IMR-90 (cell line): ENCODE data around the gene CNPPD1. TPM values are rescaled to one million over a fixed set of nuclear protein-coding genes. Genes with fewer than 3 reads are reported as not detected.

ENCODE experiments used
- ATAC-seq: fragments of 200-7000 bp; cut with Tn5 transposase; 2 replicates; pipeline ENCODE4 v1.9.1; 2020; ENCODE audit warnings: low read depth, mild to moderate bottlenecking, moderate library complexity
- BruUV-seq: library from RNA; stranded (reverse); fragments of 400-500 nt; replicated peaks from 2 replicates; lab custom pipeline; 2021; lab: Mats Ljungman, UMichigan
- CTCF ChIA-PET: fragments of 300-600 bp; formaldehyde crosslinking; extraction: SDS; loops from one replicate; lab custom pipeline; 2021; ENCODE audit warnings: antibody characterized with exemption; lab: Yijun Ruan, JAX
- POLR2A ChIA-PET: fragments of 300-600 bp; sonication (Branson Sonifier 250); formaldehyde crosslinking; loops from one replicate; lab custom pipeline; 2022; ENCODE audit warnings: antibody characterized with exemption; ENCODE audit not compliant: unreplicated experiment; lab: Charles Lee
- DNase-seq: peaks from one replicate; pipeline ENCODE4 v3.0.0; 2013
- H2AFZ ChIP-seq: replicated peaks from 2 replicates; pipeline ENCODE3; 2013; ENCODE audit warnings: low read length, mild to moderate bottlenecking; ENCODE audit not compliant: poor library complexity
- H2AK5ac ChIP-seq: 2 replicates; pipeline ENCODE4 v1.6.1; 2013; ENCODE audit warnings: low read depth, low read length, inconsistent platforms
- H2AK9ac ChIP-seq: replicated peaks from 2 replicates; pipeline ENCODE3; 2013; ENCODE audit warnings: mild to moderate bottlenecking, low read depth, low read length, moderate library complexity; ENCODE audit not compliant: poor library complexity
- H2BK120ac ChIP-seq: 2 replicates; pipeline ENCODE4 v1.6.1; 2013; ENCODE audit warnings: low read depth, low read length, inconsistent platforms
- H2BK15ac ChIP-seq: 3 replicates; pipeline ENCODE4 v1.6.1; 2013; ENCODE audit warnings: low read depth, low read length, inconsistent platforms
- H2BK20ac ChIP-seq: 2 replicates; pipeline ENCODE4 v1.6.1; 2013; ENCODE audit warnings: low read depth, mild to moderate bottlenecking, inconsistent platforms, low read length, moderate library complexity
- H2BK5ac ChIP-seq: 2 replicates; pipeline ENCODE4 v1.6.1; 2013; ENCODE audit warnings: mild to moderate bottlenecking, low read depth, low read length, inconsistent platforms; ENCODE audit not compliant: poor library complexity, severe bottlenecking
- H3K14ac ChIP-seq: replicated peaks from 2 replicates; pipeline ENCODE4 v1.6.1; 2013; ENCODE audit warnings: low read depth, low read length, inconsistent platforms
- H3K18ac ChIP-seq: 2 replicates; pipeline ENCODE4 v1.6.1; 2013; ENCODE audit warnings: low read depth, low read length, control low read depth
- H3K23ac ChIP-seq: 2 replicates; pipeline ENCODE4 v1.6.1; 2013; ENCODE audit warnings: low read depth, low read length, inconsistent platforms
- H3K27ac ChIP-seq: 2 replicates; pipeline ENCODE4 v1.5.1; 2013; ENCODE audit warnings: mild to moderate bottlenecking, control low read depth, low read length; ENCODE audit not compliant: insufficient read depth
- H3K27me3 ChIP-seq: 2 replicates; pipeline ENCODE4 v1.6.1; 2013; ENCODE audit warnings: low read length; ENCODE audit not compliant: control insufficient read depth, insufficient read depth
- H3K36me3 ChIP-seq: 2 replicates; pipeline ENCODE4 v1.6.1; 2013; ENCODE audit warnings: low read length, mixed read lengths; ENCODE audit not compliant: control insufficient read depth, insufficient read depth
- H3K4ac ChIP-seq: 2 replicates; pipeline ENCODE4 v1.6.1; 2013; ENCODE audit warnings: low read depth, low read length, inconsistent platforms
- H3K4me1 ChIP-seq: 2 replicates; pipeline ENCODE4 v1.6.1; 2013; ENCODE audit warnings: low read length, mixed read lengths; ENCODE audit not compliant: control insufficient read depth, insufficient read depth
- H3K4me2 ChIP-seq: 2 replicates; pipeline ENCODE4 v1.6.1; 2013; ENCODE audit warnings: low read depth, mild to moderate bottlenecking, control low read depth, low read length, moderate library complexity
- H3K4me3 ChIP-seq: 2 replicates; pipeline ENCODE4 v1.5.1; 2013; ENCODE audit warnings: low read depth, mild to moderate bottlenecking, control low read depth, low read length, moderate library complexity; ENCODE audit not compliant: insufficient read depth
- H3K56ac ChIP-seq: 2 replicates; pipeline ENCODE4 v1.6.1; 2013; ENCODE audit warnings: low read length, inconsistent platforms; ENCODE audit not compliant: insufficient read depth; ENCODE audit errors: extremely low read depth
- H3K79me1 ChIP-seq, 2 experiments: 2 replicates each; pipeline ENCODE4 v1.6.1; 2013; ENCODE audit warnings: low read length in 2 of 2, inconsistent platforms in 1 of 2, low read depth in 1 of 2
- H3K9ac ChIP-seq: 2 replicates; pipeline ENCODE4 v1.6.1; 2013; ENCODE audit warnings: low read depth, low read length, control low read depth
- H3K9me1 ChIP-seq: 2 replicates; pipeline ENCODE4 v1.6.1; 2013; ENCODE audit warnings: low read length, inconsistent platforms; ENCODE audit not compliant: insufficient read depth
- H3K9me3 ChIP-seq: 2 replicates; pipeline ENCODE4 v1.6.1; 2013; ENCODE audit warnings: low read length; ENCODE audit not compliant: control insufficient read depth, insufficient read depth
- H4K20me1 ChIP-seq: 2 replicates; pipeline ENCODE4 v1.6.1; 2013; ENCODE audit warnings: low read length, inconsistent platforms; ENCODE audit not compliant: insufficient read depth
- H4K5ac ChIP-seq: 2 replicates; pipeline ENCODE4 v1.6.1; 2013; ENCODE audit warnings: mild to moderate bottlenecking, low read depth, low read length, control low read depth
- H4K8ac ChIP-seq, 2 experiments: 2 replicates each; pipeline ENCODE4 v1.6.1; 2013; ENCODE audit warnings: low read depth in 2 of 2, low read length in 2 of 2, control low read depth in 1 of 2, inconsistent platforms in 1 of 2
- H4K91ac ChIP-seq: 2 replicates; pipeline ENCODE4 v1.6.1; 2013; ENCODE audit warnings: low read depth, low read length, inconsistent platforms; ENCODE audit not compliant: insufficient read depth
- BHLHE40 ChIP-seq: fragments of 150-350 bp; IDR thresholded peaks from 2 replicates; pipeline ENCODE4 v1.6.1; 2016; ENCODE audit warnings: mild to moderate bottlenecking, low read depth, low read length
- CEBPB ChIP-seq: IDR thresholded peaks from 2 replicates; pipeline ENCODE4 v1.6.1; 2012; ENCODE audit warnings: low read depth, low read length, improper control_type of control experiment
- CHD1 ChIP-seq: IDR thresholded peaks from 2 replicates; pipeline ENCODE4 v1.6.1; 2012; ENCODE audit warnings: low read depth, low read length, improper control_type of control experiment
- FOS ChIP-seq: fragments of 150-350 bp; IDR thresholded peaks from 2 replicates; pipeline ENCODE4 v1.6.1; 2016; ENCODE audit warnings: low read depth, low read length
- MAFK ChIP-seq: IDR thresholded peaks from 2 replicates; pipeline ENCODE4 v1.6.1; 2012; ENCODE audit warnings: low read depth, low read length, improper control_type of control experiment
- POLR2A ChIP-seq: IDR thresholded peaks from 2 replicates; pipeline ENCODE4 v1.6.1; 2012; ENCODE audit warnings: mild to moderate bottlenecking, low read depth, low read length
- RCOR1 ChIP-seq: IDR thresholded peaks from 2 replicates; pipeline ENCODE4 v1.6.1; 2012; ENCODE audit warnings: mild to moderate bottlenecking, low read length, improper control_type of control experiment; ENCODE audit not compliant: insufficient replicate concordance
- RFX5 ChIP-seq: IDR thresholded peaks from 2 replicates; pipeline ENCODE4 v1.8.0; 2012; ENCODE audit warnings: low read depth, mild to moderate bottlenecking, low read length, moderate library complexity
- WGBS, 2 experiments: methylation state at CpG; one replicate each; pipeline versions ENCODE4 v1.1.5 to v1.1.7; 2013; ENCODE audit warnings: missing lambda C conversion rate in 2 of 2; ENCODE audit not compliant: insufficient read length in 1 of 2; ENCODE audit errors: extremely low coverage in 2 of 2; 5-methylcytosine and 5-hydroxymethylcytosine counted together
- dilution Hi-C: fragments of 300-500 bp; cut with HindIII; formaldehyde crosslinking; loops from one replicate; pipeline ENCODE4 v1.14.3; 2018; ENCODE audit warnings: low sequenced_read_pairs; ENCODE audit not compliant: unreplicated experiment
- in situ Hi-C: fragments of 300-500 bp; cut with MboI; formaldehyde crosslinking; loops from 3 replicates; pipeline ENCODE4 v1.14.3; 2019; ENCODE audit warnings: low sequenced_read_pairs, inconsistent platforms, mixed read lengths
- intact Hi-C: fragments of 100-400 bp; cut with micrococcal nuclease; formaldehyde crosslinking; loops from 2 replicates; pipeline ENCODE4 v1.10.0; 2022
- polyA plus RNA-seq, 3 experiments: library from polyadenylated mRNA; depleted of rRNA; stranded (reverse); fragments of >200 nt; gene quantifications; 2 replicates each; pipeline ENCODE4 v1.2.3, GENCODE V29; 2012; ENCODE audit warnings: low replicate concordance in 1 of 3
- total RNA-seq: library from RNA; depleted of rRNA; stranded (reverse); fragments of >200 nt; gene quantifications from 2 replicates; pipeline ENCODE4 v1.2.3, GENCODE V29; 2012

CNPPD1 gene
- total and polyA plus RNA-seq, 2 of the 4 experiments (the other 2 are of a cell fraction): 11.1 to 29.2 TPM

DNA sequence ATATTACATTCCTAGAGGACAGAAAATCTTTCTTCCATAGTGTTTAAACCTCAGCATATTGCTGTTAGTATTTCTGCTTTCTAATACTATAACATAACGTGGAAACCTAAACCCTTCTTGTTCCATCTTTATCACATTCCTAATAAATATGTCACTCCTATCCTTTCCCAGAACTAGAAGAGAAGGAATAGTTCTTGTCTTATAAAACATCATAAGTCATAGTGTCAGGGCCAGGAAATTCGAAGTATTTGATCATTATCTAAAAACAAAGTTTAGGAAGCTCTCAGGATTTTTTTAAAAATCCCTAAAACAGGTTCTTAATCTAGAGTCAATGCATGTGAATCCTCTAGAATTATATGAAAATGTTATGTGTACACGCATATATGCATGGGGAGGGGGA lies 18.1 kb downstream of the CNPPD1 start (continued):
- TF ChIP-seq MAFK (no peak), POLR2A (no peak)

DNA sequence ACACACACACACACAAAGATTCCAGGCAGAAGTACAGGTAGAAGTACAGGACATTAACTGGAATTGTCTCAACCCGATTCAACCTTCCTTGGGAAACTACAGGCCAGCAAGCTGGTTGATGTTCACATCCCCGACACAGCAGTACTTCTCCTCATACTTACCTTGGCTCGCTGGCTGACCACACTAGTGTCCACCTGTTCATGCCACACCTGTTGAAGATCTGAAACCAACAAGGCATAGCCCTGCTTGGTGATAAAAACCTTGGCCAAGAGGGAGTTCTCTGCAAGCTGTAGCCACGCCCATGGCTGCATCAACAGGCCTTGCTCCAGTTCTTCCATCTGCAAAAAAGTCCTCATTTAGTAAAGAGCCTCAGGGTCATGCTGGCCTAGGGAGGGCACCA lies 18.7 kb downstream of the CNPPD1 start:
- Histone ChIP-seq H4K8ac (no peak overlapping the region), H2BK120ac (no peak overlapping the region), H3K9ac (no peak overlapping the region), H3K4me3 (no peak overlapping the region), H3K14ac (no peak overlapping the region), H3K36me3 (0 out of 2 replicates have a peak, but pooled peaks cover 3% of the 10 kb centered on the region), H3K23ac (no peak overlapping the region), H2BK5ac (no peak overlapping the region), H2BK20ac (no peak overlapping the region), H2AFZ (no peak overlapping the region), H4K20me1 (no peaks in the 10 kb centered on the region), H3K4me1 (peaks cover 3% of the 10 kb centered on the region; the same call in 1 of the 2 replicates), H3K27me3 (no peaks in the 10 kb centered on the region), H4K5ac (no peak overlapping the region), H3K18ac (no peak overlapping the region), H3K9me1 (no peaks in the 10 kb centered on the region; the same call in 1 of the 2 replicates), H2AK5ac (peak overlapping the region; percentile 23; the same call in 1 of the 2 replicates), H3K4ac (no peak overlapping the region), H2AK9ac (no peak overlapping the region), H2BK15ac (no peak overlapping the region), H3K9me3 (no peaks in the 10 kb centered on the region), H4K91ac (no peak overlapping the region), H3K79me1 (peaks cover 5 to 17% of the 10 kb centered on the region in 2 experiments; a peak in 2 of 4 replicates), H3K4me2 (no peak overlapping the region), H3K27ac (no peak overlapping the region), H3K56ac (no peak overlapping the region)
- intact Hi-C loops (no loop called here), dilution Hi-C loops (no loop called here), in situ Hi-C loops (no loop called here)
- BruUV-seq: no TSS peak
- no peak for ATAC-seq
- CTCF ChIA-PET: interaction anchor here (0.6 to 1.3 kb wide), 3 partner anchors 99 to 211 kb away, joined by 3 to 4 read pairs (median 3); no protein-coding TSS in a partner anchor
- no peak for TF ChIP-seq BHLHE40
- TF ChIP-seq RCOR1: no peak
- TF ChIP-seq FOS: no peak
- TF ChIP-seq RFX5: no peak
- TF ChIP-seq CEBPB: no peak
- TF ChIP-seq CHD1: no peak
- WGBS, 2 experiments: 90% methylated on average over 1 of the region's 4 CpGs; no CpG with 5 or more reads in 1 of the 2 experiments
- POLR2A ChIA-PET: no interaction called here
- no peak for DNase-seq
